IPS DF 6.9 (cell line): ENCODE measurements around the gene LINC00632.
"Not testable (repeated sequence)": the region's sequence is repeated elsewhere in the genome, so short reads cannot be mapped to it uniquely, and the experiment has no call there.

ENCODE experiments used
- DNase-seq: peaks from one replicate; pipeline ENCODE4 v3.0.0-alpha.2; 2013; ENCODE audit warnings: low read depth, low spot score
- H3K27ac ChIP-seq: one replicate; pipeline ENCODE4 v1.5.1; 2013; ENCODE audit warnings: low read length, control low read depth
- H3K27me3 ChIP-seq: 2 replicates; pipeline ENCODE4 v1.6.1; 2013; ENCODE audit warnings: mild to moderate bottlenecking, low read length; ENCODE audit not compliant: control insufficient read depth, insufficient read depth
- H3K36me3 ChIP-seq: 2 replicates; pipeline ENCODE4 v1.6.1; 2013; ENCODE audit warnings: low read length; ENCODE audit not compliant: control insufficient read depth, insufficient read depth
- H3K4me1 ChIP-seq: 2 replicates; pipeline ENCODE4 v1.6.1; 2013; ENCODE audit warnings: low read length; ENCODE audit not compliant: control insufficient read depth, insufficient read depth
- H3K4me3 ChIP-seq: 2 replicates; pipeline ENCODE4 v1.5.1; 2013; ENCODE audit warnings: mild to moderate bottlenecking, low read length
- H3K9me3 ChIP-seq: 2 replicates; pipeline ENCODE4 v1.6.1; 2013; ENCODE audit warnings: low read length, inconsistent platforms; ENCODE audit not compliant: control insufficient read depth, insufficient read depth
- whole genome bisulfite sequencing: extraction: QIAGEN DNeasy Blood & Tissue Kit; methylation state at CpG from one replicate; pipeline ENCODE4 v1.1.7; 2013; ENCODE audit warnings: mixed read lengths, missing lambda C conversion rate; ENCODE audit not compliant: insufficient read length, insufficient coverage; 5-methylcytosine and 5-hydroxymethylcytosine counted together

Gene LINC00632

GRCh38 chrX:140709421-140709846 lies at the start of gene LINC00632:
LINC00632 (plus strand) TSS chrX:140709759.
- Histone ChIP-seq H3K4me1 (no peaks in the 10 kb centered on the region), H3K4me3 (no peak within 1 kb of the TSS), H3K27me3 (no peaks in the 10 kb centered on the region), H3K9me3 (no peaks in the 10 kb centered on the region), H3K36me3 (no peaks in the 10 kb centered on the region), H3K27ac (no peak within 1 kb of the TSS)
- no CpG with 5 or more reads among the region's 3 CpGs for WGBS
- DNase-seq = no peak

GRCh38 chrX:140661643-140662042 lies 47.9 kb upstream of the LINC00632 start:
- Histone ChIP-seq H3K9me3 (no peaks in the 10 kb centered on the region), H3K4me3 (no peak overlapping the region), H3K36me3 (no peaks in the 10 kb centered on the region), H3K4me1 (peaks cover 1% of the 10 kb centered on the region; the same call in 1 of the 2 replicates), H3K27me3 (no peaks in the 10 kb centered on the region), H3K27ac (no peak overlapping the region)
- WGBS = no CpG with 5 or more reads among the region's 4 CpGs
- DNase-seq = no peak

GRCh38 chrX:140664939-140665338 lies 44.6 kb upstream of the LINC00632 start:
- WGBS = no CpG with 5 or more reads among the region's 3 CpGs
- Histone ChIP-seq H3K4me3 (no peak overlapping the region), H3K36me3 (no peaks in the 10 kb centered on the region), H3K27ac (no peak overlapping the region), H3K9me3 (no peaks in the 10 kb centered on the region), H3K27me3 (no peaks in the 10 kb centered on the region), H3K4me1 (no peaks in the 10 kb centered on the region)
- DNase-seq = no peak

GRCh38 chrX:140672840-140673731 lies 36.5 kb upstream of the LINC00632 start:
- DNase-seq = no peak
- WGBS = no CpG with 5 or more reads among the region's 10 CpGs
- no peaks in the 10 kb centered on the region for H3K36me3 ChIP-seq
- H3K4me3 ChIP-seq = no peak overlapping the region
- H3K4me1 ChIP-seq = no peaks in the 10 kb centered on the region; the same call in none of the 2 replicates
- H3K27ac ChIP-seq = no peak overlapping the region
- H3K9me3 ChIP-seq = no peaks in the 10 kb centered on the region
- no peaks in the 10 kb centered on the region for H3K27me3 ChIP-seq

- no peak overlapping the region for H3K4me3 ChIP-seq
- H3K9me3 ChIP-seq = no peaks in the 10 kb centered on the region
- WGBS = no CpG with 5 or more reads among the region's 5 CpGs
- H3K27ac ChIP-seq = no peak overlapping the region
- H3K4me1 ChIP-seq = no peaks in the 10 kb centered on the region
- no peak for DNase-seq
- no peaks in the 10 kb centered on the region for H3K27me3 ChIP-seq
- H3K36me3 ChIP-seq = no peaks in the 10 kb centered on the region
Measured at GRCh38 chrX:140687706-140688105, 21.9 kb upstream of the LINC00632 start.

- not testable (repeated sequence) for H3K27me3 ChIP-seq, DNase-seq, H3K9me3 ChIP-seq, H3K36me3 ChIP-seq, H3K27ac ChIP-seq, H3K4me3 ChIP-seq, H3K4me1 ChIP-seq
- WGBS = no CpG with 5 or more reads among the region's 4 CpGs
Measured at GRCh38 chrX:140691596-140691995, 18.0 kb upstream of the LINC00632 start.

- no peaks in the 10 kb centered on the region for H3K4me1 ChIP-seq
- no peaks in the 10 kb centered on the region for H3K27me3 ChIP-seq
- no peak for DNase-seq
- WGBS = no CpG with 5 or more reads among the region's 3 CpGs
- no peak overlapping the region for H3K4me3 ChIP-seq
- H3K27ac ChIP-seq = no peak overlapping the region
- no peaks in the 10 kb centered on the region for H3K36me3 ChIP-seq
- H3K9me3 ChIP-seq = no peaks in the 10 kb centered on the region
Measured at GRCh38 chrX:140697618-140698017, 11.9 kb upstream of the LINC00632 start.

GRCh38 chrX:140701480-140701879 lies 8.1 kb upstream of the LINC00632 start:
- Histone ChIP-seq H3K36me3 (no peaks in the 10 kb centered on the region), H3K4me1 (no peaks in the 10 kb centered on the region), H3K27ac (no peak overlapping the region), H3K4me3 (no peak overlapping the region), H3K27me3 (no peaks in the 10 kb centered on the region), H3K9me3 (no peaks in the 10 kb centered on the region)
- DNase-seq = no peak
- WGBS = no CpG with 5 or more reads among the region's 9 CpGs

- no peak for DNase-seq
- no CpG with 5 or more reads among the region's 6 CpGs for WGBS
Measured at GRCh38 chrX:140710710-140711109, 1.2 kb downstream of the LINC00632 start.

GRCh38 chrX:140711894-140712293 lies 2.3 kb downstream of the LINC00632 start:
- H3K27me3 ChIP-seq = no peaks in the 10 kb centered on the region
- no peaks in the 10 kb centered on the region for H3K9me3 ChIP-seq
- H3K4me1 ChIP-seq = no peaks in the 10 kb centered on the region
- no peak overlapping the region for H3K4me3 ChIP-seq
- WGBS = no CpG with 5 or more reads among the region's 4 CpGs
- H3K27ac ChIP-seq = no peak overlapping the region
- H3K36me3 ChIP-seq = no peaks in the 10 kb centered on the region
- no peak for DNase-seq

More at GRCh38 chrX:140710710-140711109, 1.2 kb downstream of the LINC00632 start:
- Histone ChIP-seq H3K4me1 (no peaks in the 10 kb centered on the region), H3K36me3 (no peaks in the 10 kb centered on the region), H3K27ac (no peak overlapping the region), H3K4me3 (no peak overlapping the region), H3K27me3 (no peaks in the 10 kb centered on the region), H3K9me3 (no peaks in the 10 kb centered on the region)
